Activated naive CD4-positive, alpha-beta T cell treated with anti-CD3 and anti-CD28 coated beads, Interleukin-2, amount 10 ng/mL, durations not matched to agents 7 days and 5 days (primary cell): ENCODE results near the gene PACS1.
A peak's percentile ranks its signal among the peaks of the same experiment; 100 is the strongest.

Experiments
- CTCF ChIA-PET: fragments of 350-600 bp; sonication (Branson Sonifier 250); formaldehyde crosslinking; loops from one replicate; lab custom pipeline; 2021; ENCODE audit warnings: antibody characterized with exemption; lab: Charles Lee
- DNase-seq: peaks from one replicate; pipeline ENCODE4 v3.0.0-alpha.2; 2020
- H3K27ac Mint-ChIP-seq: one replicate; pipeline ENCODE4 v1.8.0; 2021; ENCODE audit warnings: mild to moderate bottlenecking, moderate library complexity, mixed read lengths
- H3K27me3 Mint-ChIP-seq: one replicate; pipeline ENCODE4 v1.8.0; 2021; ENCODE audit warnings: mild to moderate bottlenecking, mixed read lengths
- H3K36me3 Mint-ChIP-seq: one replicate; pipeline ENCODE4 v1.8.0; 2021; ENCODE audit warnings: mixed read lengths
- H3K4me1 Mint-ChIP-seq: one replicate; pipeline ENCODE4 v1.8.0; 2021; ENCODE audit warnings: mixed read lengths
- H3K4me3 Mint-ChIP-seq: one replicate; pipeline ENCODE4 v1.8.0; 2021; ENCODE audit warnings: mild to moderate bottlenecking, moderate library complexity, mixed read lengths
- H3K9me3 Mint-ChIP-seq: one replicate; pipeline ENCODE4 v1.8.0; 2021; ENCODE audit warnings: mixed read lengths

PACS1 gene

GRCh38 chr11:66287889-66288670 is 218.0 kb downstream of the PACS1 start:
- CTCF ChIA-PET: interaction anchor here (0.8 to 2.2 kb wide), 5 partner anchors 29 to 98 kb away, joined by 3 to 7 read pairs (median 4); no protein-coding TSS in a partner anchor

GRCh38 chr11:66288671-66289547 is 218.8 kb downstream of the PACS1 start, which contains the start of gene YIF1A:
YIF1A (minus strand) TSS chr11:66289143; CDS start chr11:66288985, 158 bp downstream.
- Mint-ChIP-seq H3K9me3 (no peaks in the 10 kb centered on the region), H3K36me3 (peaks cover 2% of the 10 kb centered on the region), H3K4me1 (peaks cover 48% of the 10 kb centered on the region), H3K27me3 (peaks cover 46% of the 10 kb centered on the region), H3K4me3 (peak within 1 kb of the TSS; percentile 74), H3K27ac (peak within 1 kb of the TSS; percentile 95)
- DNase-seq: peak; percentile 99
- CTCF ChIA-PET: interaction anchor here (0.8 to 2.2 kb wide), 8 partner anchors 23 to 141 kb away, joined by 3 to 7 read pairs (median 4); no protein-coding TSS in a partner anchor

More at GRCh38 chr11:66287889-66288670, 218.0 kb downstream of the PACS1 start:
- DNase-seq: no peak
- Mint-ChIP-seq H3K36me3 (peaks cover 2% of the 10 kb centered on the region), H3K4me1 (peaks cover 51% of the 10 kb centered on the region), H3K4me3 (peak overlapping the region; percentile 74), H3K27ac (peak overlapping the region; percentile 85), H3K9me3 (no peaks in the 10 kb centered on the region), H3K27me3 (peaks cover 38% of the 10 kb centered on the region)

- H3K36me3 Mint-ChIP-seq: no peaks in the 10 kb centered on the region
- no peaks in the 10 kb centered on the region for H3K9me3 Mint-ChIP-seq
- DNase-seq: peak; percentile 91
- peaks cover 48% of the 10 kb centered on the region for H3K4me1 Mint-ChIP-seq
- H3K27me3 Mint-ChIP-seq: peaks cover 53% of the 10 kb centered on the region
- CTCF ChIA-PET: interaction anchor here (1.0 to 2.2 kb wide), 8 partner anchors 22 to 140 kb away, joined by 3 to 7 read pairs (median 4); no protein-coding TSS in a partner anchor
- peak overlapping the region; percentile 74 for H3K4me3 Mint-ChIP-seq
- peak overlapping the region; percentile 95 for H3K27ac Mint-ChIP-seq
Measured at GRCh38 chr11:66289548-66290329, 219.7 kb downstream of the PACS1 start.

GRCh38 chr11:66290330-66290621 is 220.2 kb downstream of the PACS1 start:
- H3K4me1 Mint-ChIP-seq: peaks cover 48% of the 10 kb centered on the region

GRCh38 chr11:66291303-66291705 is 221.2 kb downstream of the PACS1 start:
- Mint-ChIP-seq H3K27ac (no peak overlapping the region), H3K9me3 (no peaks in the 10 kb centered on the region), H3K27me3 (peaks cover 62% of the 10 kb centered on the region), H3K4me1 (peaks cover 48% of the 10 kb centered on the region), H3K4me3 (no peak overlapping the region), H3K36me3 (no peaks in the 10 kb centered on the region)
- DNase-seq: no peak
- CTCF ChIA-PET: interaction anchor here (0.7 to 1.6 kb wide), 4 partner anchors 9 to 21 kb away, joined by 3 to 4 read pairs (median 4); no protein-coding TSS in a partner anchor

More at GRCh38 chr11:66290330-66290621, 220.2 kb downstream of the PACS1 start:
- no peak for DNase-seq
- H3K27me3 Mint-ChIP-seq: peaks cover 53% of the 10 kb centered on the region
- no peaks in the 10 kb centered on the region for H3K9me3 Mint-ChIP-seq
- H3K4me3 Mint-ChIP-seq: peak overlapping the region; percentile 74
- H3K36me3 Mint-ChIP-seq: no peaks in the 10 kb centered on the region
- CTCF ChIA-PET: interaction anchor here (1.6 kb wide), 1 partner anchor 21 kb away, joined by 4 read pairs; no protein-coding TSS in a partner anchor
- no peak overlapping the region for H3K27ac Mint-ChIP-seq

GRCh38 chr11:66291706-66292542 is 221.9 kb downstream of the PACS1 start, which contains the start of gene TMEM151A:
TMEM151A (plus strand) TSS chr11:66291894; CDS start chr11:66292014, 120 bp downstream.
- peak within 1 kb of the TSS; percentile 67 for H3K27ac Mint-ChIP-seq
- no peaks in the 10 kb centered on the region for H3K9me3 Mint-ChIP-seq
- H3K4me1 Mint-ChIP-seq: peaks cover 42% of the 10 kb centered on the region
- no peak for DNase-seq
- no peaks in the 10 kb centered on the region for H3K36me3 Mint-ChIP-seq
- peak within 1 kb of the TSS; percentile 74 for H3K4me3 Mint-ChIP-seq
- H3K27me3 Mint-ChIP-seq: peaks cover 67% of the 10 kb centered on the region
- CTCF ChIA-PET: interaction anchor here (1.3 to 1.6 kb wide), 3 partner anchors 9 to 19 kb away, joined by 3 to 4 read pairs (median 4); no protein-coding TSS in a partner anchor

GRCh38 chr11:66292543-66293332 is 222.7 kb downstream of the PACS1 start:
- H3K4me1 Mint-ChIP-seq: peaks cover 35% of the 10 kb centered on the region
- H3K4me3 Mint-ChIP-seq: peak overlapping the region; percentile 26
- peak overlapping the region; percentile 46 for H3K27ac Mint-ChIP-seq
- H3K9me3 Mint-ChIP-seq: no peaks in the 10 kb centered on the region
- peaks cover 75% of the 10 kb centered on the region for H3K27me3 Mint-ChIP-seq
- CTCF ChIA-PET: no interaction called here
- DNase-seq: no peak
- H3K36me3 Mint-ChIP-seq: no peaks in the 10 kb centered on the region

- no peaks in the 10 kb centered on the region for H3K9me3 Mint-ChIP-seq
- H3K4me1 Mint-ChIP-seq: peaks cover 30% of the 10 kb centered on the region
- DNase-seq: no peak
- no peak overlapping the region for H3K27ac Mint-ChIP-seq
- CTCF ChIA-PET: no interaction called here
- H3K4me3 Mint-ChIP-seq: no peak overlapping the region
- peaks cover 75% of the 10 kb centered on the region for H3K27me3 Mint-ChIP-seq
- no peaks in the 10 kb centered on the region for H3K36me3 Mint-ChIP-seq
Measured at GRCh38 chr11:66293352-66293751, 223.3 kb downstream of the PACS1 start.

- Mint-ChIP-seq H3K4me3 (no peak overlapping the region), H3K27ac (no peak overlapping the region), H3K27me3 (peaks cover 74% of the 10 kb centered on the region), H3K9me3 (no peaks in the 10 kb centered on the region), H3K36me3 (no peaks in the 10 kb centered on the region), H3K4me1 (peaks cover 28% of the 10 kb centered on the region)
- DNase-seq: no peak
- CTCF ChIA-PET: no interaction called here
Measured at GRCh38 chr11:66293777-66294625, 223.9 kb downstream of the PACS1 start.
